Dermis blood vessel endothelial cell (primary cell): ENCODE results near the gene HOXA4. TPM values are rescaled to one million over a fixed set of nuclear protein-coding genes. Genes with fewer than 3 reads are reported as not detected.

Experiments used
- DNase-seq: peaks from one replicate; pipeline ENCODE4 v3.0.0; 2010
- total RNA-seq: library from RNA; depleted of rRNA; stranded (reverse); fragments of >200 nt; gene quantifications from 2 replicates; pipeline ENCODE4 v1.2.3, GENCODE V29; 2014

HOXA4 gene
- total RNA-seq, 1 donor from 2014 or later, result 0.34 TPM

DNA sequence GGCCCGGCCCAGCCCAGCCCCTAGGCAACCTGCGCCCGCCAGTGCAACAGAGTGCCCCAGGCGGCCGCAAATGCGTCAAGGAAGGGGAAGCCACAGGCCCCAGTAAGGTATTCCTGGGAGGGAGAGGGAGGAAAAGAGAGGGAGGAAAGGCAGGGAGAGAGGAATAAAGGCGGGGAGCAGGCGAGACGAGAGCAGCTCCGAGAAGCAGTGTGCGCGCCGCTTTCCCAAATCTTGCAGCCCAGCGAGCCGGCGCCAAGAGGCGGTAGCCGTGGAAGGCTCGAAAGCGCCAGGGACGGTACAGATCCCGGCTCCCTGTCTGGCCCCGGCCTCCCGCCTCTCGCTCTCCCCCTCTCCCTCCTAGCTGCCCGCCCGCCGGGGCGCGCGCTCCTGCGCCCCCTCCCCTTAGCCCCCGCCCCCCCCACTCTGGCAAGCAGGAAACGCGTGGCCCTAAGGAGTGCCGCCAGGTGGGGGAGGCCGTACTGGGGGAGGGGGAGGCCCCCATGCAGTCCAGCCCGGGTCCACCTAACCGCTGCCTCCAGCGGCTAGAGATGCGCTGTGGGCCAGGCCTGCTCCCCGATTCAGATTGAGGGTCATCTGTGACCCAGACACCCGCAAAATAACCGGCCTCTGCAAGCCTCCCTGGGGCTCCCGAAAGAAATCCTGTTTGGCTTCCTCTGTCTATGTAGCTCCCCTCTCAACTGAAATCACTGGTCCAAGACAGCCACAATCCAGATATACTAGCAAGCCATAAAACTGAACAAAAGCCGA lies 39.3 kb upstream of the HOXA4 start:
- DNase-seq, result no peak

DNA sequence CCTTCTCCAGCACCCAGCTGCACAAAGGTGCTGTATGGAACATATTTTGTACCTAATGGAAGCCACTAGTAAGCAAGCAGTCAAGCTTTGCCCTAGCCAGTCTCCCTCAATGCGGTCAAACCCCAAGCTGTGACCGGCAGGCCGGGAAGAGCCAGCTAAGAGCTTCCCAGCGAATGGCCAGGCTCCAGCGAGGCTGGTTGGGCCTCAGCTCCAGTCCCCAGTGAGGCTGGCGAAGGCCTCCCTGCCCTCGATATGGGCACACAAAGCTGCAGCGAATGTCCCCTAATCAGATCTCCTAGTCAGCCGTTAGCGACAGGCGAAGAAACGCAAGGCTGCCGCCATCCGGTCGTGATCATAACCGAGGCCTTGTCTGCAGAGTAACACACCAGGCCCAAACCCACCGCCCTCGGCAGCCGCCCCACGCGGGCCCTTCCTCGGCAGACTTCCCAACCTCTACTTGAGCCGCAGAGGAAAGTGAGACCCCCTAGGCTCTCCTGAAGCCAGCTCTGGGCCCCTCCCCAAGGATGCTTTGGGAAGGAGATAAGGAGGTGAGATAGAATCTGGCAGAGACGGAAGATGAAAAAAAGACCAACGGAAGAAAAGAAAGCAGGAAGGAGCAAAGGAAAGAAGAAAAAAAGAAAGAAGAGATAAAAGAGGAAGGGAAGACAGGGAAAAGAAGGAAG lies 37.8 kb upstream of the HOXA4 start:
- DNase-seq, result no peak

DNA sequence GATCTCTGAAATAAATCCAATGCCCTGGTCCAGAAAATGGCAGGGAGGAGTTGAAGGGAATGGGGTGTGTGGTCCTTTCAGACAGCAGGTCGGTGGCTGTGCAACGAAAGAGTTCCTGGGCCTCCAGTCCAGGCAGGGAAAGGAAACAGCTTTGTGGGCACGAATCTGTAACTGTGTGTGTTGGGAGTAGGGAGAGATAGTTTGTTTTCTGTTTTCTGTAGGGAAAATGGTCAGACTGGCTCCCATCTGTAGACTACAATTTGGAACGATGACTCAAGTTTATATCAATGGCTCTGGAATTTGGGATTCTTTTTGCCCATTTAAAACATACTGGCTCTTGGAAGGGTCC lies 37.3 kb upstream of the HOXA4 start:
- DNase-seq, result no peak

DNA sequence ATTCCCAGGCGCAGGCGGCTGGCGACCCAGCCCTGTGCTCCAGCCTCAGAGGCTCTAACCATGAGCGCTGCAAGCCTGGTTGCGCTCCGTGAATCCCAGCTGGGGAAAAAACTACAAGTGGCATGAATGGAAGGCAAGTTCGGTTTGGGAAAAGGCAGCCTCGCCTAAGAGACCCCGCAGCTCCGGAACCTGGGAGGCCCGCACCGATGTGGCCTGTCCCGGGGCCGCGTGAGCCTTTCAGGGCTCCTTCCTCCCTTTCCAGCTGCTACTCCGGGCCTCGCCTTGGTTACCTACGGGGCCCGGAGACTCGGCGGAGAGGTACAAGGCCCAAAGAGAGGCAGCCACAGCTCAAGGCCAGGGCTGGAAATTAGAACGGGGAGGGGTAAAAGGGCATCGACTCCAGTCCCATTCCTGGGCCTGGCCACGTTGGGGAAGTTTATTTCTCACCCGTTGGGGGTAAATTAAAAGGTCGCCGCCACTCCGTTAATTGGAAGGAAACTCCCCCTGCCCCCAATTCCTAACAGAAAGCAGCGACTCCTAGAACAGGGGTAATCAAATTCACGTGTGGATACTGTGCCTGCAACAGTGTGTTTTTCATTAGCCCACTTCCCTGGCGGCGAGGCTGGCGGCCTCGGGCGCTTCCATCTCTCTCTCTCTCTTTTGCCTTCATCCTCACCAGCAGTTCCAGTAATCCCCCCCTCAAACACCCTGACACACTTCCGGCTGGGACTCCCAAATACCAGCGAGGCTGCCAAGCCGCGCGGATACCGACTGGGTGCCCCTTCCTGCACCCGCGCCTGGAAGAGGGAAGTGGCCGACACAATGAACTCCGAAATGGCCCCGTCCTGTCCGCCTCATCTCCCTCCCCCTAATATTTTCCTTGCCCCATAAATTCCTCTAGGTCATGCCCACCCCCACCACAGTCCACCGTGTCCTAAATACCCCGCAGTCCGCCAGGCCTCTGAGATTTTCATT lies 36.3 kb upstream of the HOXA4 start:
- DNase-seq, result no peak

DNA sequence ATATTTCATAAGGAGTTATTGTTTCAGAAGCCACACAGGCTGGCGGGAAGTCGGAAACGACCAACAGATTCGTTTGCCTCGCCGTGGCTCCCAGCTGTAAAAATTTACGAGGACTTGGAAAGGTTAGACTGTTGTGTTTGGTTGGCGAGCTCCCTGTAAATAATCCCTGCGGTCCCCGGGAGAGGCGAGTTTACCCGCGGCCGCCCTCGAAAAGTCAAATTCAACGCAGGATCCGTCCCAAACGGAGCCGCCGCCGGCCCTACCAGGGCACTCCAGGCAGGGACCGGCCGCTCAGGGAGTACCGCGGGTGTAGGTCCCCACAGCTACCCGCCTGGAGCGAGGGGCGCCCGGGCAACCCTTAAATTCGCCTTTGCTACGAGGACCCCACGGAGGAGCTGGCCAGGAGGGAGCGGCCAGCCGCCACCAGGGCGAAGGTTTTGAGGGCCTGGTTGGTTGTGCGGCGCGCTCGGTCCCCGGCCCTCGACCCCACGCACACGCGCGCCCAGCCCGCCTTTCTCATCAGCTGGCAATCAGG lies 35.5 kb upstream of the HOXA4 start:
- no peak for DNase-seq

DNA sequence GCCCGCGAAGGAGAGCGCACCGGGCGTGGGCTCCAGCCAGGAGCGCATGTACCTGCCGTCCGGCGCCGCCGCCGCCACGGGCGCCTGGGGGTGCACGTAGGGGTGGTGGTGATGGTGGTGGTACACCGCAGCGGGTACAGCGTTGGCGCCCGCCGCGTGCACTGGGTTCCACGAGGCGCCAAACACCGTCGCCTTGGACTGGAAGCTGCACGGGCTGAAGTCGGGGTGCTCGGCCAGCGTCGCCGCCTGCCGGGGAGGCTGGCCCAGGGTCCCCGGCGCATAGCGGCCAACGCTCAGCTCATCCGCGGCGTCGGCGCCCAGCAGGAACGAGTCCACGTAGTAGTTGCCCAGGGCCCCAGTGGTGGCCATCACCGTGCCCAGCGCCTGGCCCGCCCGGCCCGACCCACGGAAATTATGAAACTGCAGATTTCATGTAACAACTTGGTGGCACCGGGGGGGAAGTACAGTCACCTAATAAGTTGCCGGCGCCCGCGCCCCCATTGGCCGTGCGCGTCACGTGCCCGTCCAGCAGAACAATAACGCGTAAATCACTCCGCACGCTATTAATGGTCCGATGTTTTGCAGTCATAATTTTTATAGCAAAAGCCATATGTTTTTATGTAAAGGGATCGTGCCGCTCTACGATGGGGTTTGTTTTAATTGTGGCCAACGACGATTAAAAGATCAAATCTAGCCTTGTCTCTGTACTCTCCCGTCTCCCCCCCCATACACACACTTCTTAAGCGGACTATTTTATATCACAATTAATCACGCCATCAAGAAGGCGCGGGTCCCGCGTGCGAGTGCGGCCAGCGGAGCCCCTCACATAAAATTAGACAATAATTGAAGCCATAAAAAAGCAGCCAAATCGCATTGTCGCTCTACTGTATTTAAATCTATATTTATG lies 34.8 kb upstream of the HOXA4 start, which contains the start of gene HOXA9:
HOXA9 (minus strand) TSS at position 449 of the 907 bp plus-strand sequence; CDS start at position 369, 80 bp downstream.
- peak; percentile 96 for DNase-seq

DNA sequence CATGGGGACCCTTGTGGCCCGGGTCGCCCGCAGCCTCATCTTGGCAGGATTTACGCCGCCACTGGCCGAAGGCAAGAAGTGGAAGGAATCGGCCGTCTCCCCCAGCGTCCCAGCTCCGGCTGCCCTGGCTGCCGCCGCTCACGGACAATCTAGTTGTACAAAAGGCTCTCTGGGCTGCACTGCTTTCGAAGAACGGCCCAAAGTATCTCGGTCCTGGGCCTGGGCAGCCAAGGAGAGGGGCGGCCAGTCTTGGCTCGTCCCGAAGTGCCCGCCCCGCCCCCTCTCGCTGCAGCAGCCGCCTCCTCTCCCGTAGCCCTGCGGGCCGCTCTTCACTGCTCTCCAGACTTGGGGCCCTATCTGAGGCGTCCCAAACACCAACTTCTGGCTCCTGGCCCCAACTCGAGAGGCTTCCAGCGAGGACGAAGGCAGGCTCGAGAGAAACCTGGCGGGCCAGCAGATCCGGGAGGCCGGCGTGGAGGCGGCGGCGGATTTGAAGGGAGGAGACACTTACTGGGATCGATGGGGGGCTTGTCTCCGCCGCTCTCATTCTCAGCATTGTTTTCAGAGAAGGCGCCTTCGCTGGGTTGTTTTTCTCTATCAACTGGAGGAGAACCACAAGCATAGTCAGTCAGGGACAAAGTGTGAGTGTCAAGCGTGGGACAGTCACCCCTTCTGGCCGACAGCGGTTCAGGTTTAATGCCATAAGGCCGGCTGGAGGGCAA lies 34.0 kb upstream of the HOXA4 start:
- DNase-seq, result peak; percentile 68

DNA sequence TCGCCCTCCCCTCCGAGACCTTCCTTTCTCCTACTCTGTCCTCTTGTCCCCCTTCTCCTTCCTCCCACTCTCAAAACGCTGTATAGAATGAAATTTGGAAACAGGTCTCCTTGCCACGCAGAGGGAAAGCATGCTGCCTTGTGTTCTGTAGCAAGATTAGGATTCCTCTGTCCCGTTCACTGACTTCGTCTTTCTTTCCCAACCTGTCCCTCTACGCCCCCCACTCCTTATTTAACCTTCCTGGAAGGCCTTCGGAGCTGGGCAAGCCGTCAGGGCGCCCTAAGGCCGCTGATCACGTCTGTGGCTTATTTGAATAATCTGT lies 33.4 kb upstream of the HOXA4 start:
- no peak for DNase-seq

DNA sequence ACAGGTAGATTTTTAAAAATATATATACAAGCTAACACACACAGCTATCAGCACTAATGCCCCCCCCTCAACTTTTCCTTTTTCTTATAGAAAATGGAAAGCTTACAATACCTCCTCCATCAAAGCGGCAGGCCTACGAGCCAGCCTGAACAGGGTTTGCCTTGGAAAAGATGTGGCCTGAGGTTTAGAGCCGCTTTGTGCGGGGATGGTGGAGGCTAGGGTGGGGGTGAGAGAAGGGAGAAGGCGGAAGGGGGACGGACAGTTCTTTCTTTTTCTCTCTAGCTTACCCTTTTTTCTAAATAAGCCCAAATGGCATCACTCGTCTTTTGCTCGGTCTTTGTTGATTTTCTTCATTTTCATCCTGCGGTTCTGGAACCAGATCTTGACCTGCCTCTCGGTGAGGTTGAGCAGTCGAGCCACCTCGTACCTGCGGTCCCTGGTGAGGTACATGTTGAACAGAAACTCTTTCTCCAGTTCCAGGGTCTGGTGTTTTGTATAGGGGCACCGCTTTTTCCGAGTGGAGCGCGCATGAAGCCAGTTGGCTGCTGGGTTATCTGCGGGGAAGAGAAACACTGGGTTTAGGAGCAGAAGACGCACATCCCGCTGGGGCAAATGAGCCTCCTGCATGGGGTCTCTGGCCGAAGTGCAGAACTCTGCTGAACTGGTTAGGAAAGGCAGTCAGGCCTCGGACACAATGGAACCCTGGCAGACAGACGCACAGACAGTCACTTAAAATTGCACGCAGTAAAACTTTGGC lies 32.9 kb upstream of the HOXA4 start:
- DNase-seq, result no peak

DNA sequence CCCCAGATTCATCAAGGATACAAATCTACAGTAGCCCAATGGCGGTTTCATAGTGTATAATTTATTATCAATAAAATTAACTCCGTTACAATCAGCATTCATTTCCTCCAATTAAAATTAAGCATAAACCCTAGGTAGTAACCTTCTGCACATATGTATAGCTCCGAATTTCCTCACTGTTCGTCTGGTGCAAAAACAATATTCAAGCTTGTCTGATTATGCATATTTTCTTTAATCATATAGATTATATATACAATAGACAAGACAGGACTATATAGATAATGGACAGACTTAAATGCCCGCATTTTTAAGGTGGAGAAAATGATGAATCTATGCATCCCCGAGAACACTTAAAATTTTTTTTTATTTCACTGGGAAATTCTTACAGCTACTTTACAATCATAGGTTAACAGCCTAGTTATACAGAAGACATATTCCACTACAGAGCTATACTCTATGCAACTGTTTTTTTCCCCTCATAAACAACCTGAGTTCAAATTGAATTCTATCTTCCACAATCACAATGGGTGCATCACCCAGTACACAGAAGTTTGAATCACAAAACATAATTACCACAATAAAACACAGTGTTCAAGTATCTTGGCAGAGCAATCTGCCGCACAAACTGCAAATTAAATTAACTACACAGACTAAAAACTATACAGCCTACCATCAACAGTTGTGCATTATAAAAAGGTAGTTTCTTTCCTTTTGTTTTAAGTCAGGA lies 32.2 kb upstream of the HOXA4 start:
- no peak for DNase-seq

DNA sequence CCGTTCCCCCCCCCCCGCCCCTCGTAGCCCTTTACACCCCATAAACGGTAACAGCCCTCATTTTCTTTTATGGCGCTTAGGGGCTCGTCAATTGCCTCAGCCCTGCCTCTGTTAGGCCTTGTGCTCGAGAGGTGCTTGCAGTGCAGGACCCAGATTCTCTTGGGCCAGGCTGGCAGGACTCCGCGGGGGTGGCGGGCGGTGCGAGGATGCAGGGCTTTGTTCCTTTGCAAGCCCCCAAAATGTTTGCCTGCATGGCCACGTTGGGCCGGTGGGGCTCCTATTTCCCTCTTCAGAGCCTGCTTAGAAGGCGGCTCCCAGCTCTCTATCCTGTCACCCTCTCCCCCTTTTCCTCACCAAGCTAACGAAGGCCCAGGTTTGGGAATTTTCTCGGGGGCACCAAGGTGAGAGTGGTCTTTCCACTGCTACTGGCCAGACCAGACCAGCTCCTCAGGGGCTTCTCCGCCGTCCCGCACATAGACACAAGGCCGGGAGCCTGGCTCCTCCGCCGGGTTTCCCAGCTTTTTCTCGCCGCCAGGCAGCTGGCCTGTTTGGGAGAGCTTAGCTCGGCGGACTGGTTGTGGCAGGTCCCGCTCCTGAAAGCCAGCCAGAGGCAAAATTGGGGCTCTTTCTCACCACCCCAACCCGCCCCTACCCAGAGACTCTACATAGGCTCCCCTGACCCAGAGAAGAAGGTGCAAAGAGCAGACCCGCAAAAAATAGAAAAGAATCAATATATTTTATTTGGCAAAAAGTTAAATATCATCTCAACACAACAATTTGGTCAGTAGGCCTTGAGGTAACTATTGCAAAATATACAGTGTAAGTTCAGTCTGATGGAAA lies 31.4 kb upstream of the HOXA4 start:
- DNase-seq, result no peak

DNA sequence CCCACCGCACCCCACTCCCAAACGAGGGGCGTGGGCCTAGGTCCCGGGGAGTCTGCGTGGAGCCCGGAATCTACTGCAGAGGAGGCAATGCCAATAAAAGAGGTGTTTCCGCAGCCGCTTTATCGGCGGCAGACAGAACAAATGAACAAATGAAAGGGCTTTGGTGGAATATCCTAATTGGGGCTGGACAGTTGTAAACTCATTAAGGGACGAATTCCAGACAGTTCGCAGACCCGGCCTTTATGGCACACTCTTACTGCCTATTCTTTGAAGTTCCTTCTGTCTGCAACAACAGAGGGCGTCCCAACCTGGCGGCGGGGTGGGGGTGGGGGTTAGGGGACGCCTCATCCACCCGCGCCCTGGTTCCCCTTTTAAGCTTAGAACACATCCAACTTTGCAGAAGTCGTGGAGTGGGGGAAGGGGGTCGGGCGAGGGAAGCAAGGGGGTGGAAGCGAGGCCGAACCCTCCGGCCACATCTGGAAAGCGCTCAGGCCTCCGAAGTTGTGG lies 30.7 kb upstream of the HOXA4 start:
- DNase-seq, result no peak

DNA sequence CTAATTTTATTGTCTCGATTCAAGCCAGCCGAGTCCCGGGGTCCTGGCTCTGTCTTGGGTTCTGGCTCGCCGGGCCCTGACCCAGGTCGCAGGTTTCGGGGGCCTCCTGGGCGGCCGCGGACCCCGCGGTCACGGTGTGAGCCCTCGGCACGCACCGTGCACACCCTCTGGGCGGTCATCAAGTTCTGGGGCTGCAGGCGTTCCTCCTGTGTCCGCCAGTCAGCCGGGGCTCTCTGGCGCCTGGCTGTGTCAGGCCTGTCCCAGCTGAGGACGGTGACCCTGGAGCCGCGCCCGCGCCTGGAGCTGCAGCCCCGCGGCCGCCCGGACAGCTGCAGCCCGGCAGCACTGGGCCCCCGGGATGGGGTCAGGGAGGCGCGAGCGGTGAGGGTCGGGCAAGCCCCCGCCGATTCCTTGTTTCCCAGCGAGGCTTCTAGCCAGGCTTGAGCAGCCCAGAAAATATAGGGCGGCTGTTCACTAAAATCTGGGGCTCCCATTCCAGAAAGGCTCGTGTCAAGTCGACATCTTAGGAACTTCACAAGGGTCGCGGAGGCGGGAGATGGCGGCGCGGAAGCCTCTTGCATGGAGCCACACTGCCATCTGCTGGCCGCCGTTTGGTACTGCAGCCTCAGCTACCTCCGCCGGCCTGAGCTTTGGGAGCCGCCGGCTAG lies 30.1 kb upstream of the HOXA4 start:
- DNase-seq, result peak; percentile 95

DNA sequence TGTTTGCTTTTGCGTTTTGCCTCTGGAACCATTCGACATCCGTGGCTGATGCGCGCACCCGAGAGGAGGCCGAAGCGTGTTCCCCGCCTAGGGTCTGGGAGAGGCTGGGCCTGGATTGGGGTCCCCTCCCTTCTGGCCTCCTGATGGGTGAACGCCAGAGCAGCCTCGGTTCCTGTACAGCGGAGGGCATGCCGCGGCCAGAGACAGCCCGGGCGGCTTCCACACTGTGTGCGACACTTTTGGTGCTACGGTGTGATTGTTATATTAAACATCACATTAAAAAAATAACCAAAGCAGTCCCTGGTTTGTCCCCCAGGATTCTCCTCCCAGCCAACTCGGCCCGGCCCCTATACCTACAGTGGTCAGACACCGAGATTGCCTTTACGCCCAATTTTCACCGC lies 29.6 kb upstream of the HOXA4 start:
- no peak for DNase-seq

DNA sequence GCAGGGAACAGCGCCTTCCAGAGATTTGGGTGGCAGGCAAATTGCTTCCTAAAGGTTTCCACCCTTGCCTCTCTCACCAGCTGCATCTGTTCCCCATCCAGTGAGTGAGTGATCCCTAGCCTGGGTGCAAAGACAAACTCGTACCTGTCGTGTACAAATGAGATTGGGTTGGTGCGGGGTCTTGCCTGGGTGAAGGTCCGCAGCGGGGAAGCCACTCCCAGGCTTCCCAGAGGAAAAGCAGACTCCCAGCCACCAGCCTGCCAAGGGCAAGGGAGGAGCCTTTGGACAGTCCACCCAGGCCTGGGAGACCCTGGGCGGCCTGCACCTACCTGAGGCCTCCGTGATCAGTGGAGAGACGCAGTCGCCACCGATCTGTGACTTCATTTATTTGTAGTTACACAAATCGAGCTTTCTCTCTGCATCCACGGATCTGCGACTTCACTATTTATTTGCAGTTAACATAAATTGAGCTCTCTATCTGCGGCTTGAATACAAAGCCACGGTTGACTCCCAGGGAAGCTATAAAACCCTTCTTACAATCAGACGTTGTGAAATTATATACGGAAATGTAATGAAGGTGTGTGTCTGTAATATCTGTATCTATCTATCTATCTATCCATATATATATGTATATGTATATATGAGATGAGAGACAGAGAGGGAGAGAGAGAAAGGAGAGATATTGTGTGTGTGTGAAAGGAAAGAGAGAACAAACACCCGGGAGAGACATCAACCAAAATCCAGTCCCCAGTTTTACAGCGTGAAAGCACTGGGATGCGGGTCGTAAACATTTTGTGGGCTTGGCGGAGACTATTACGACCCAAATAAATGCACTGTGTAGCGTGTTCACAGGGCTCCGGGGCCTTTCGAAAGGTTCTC lies 28.9 kb upstream of the HOXA4 start:
- DNase-seq, result no peak

DNA sequence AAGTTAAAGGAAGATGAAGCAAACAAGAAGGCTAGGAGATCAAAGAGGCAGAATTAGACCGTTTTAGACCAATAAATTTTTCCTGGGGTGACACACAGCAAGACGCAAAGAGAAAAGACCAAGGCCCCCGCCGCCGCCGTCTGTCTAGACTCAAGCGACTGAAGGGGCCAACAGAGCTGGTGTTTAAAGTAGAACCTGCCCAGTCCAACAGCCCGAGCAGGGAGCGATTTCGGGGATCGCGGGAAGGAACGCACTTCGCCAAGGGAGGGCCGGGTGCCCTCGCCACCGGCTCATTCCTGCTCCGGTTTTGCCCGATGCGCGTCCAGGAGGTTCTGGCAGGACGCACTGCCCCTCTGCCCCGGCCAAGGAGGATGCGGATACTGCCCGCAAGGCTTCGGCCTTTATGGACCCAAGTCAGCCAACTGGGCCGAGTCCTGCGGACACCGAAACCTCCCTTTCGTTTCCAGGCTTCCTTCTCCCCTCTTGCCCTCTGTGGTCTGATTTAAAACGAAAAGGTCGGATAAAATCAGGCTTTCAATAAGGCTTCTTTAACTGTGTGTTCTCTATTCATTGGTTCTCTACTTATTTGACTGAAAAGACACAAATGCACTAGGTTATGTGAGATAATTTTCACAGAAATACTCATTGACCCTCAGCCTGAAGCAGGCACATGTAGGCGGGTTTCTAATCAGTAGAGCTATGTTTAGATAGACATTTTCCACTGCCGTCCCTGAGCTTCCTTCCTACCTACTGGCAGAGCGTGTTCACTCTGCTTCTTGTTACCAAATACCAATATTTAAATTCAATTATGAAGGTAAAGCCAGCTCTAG lies 28.1 kb upstream of the HOXA4 start:
- no peak for DNase-seq
